IMR-90 (cell line): ENCODE measurements around the gene PGRMC1. TPM values are rescaled to one million over a fixed set of nuclear protein-coding genes. Genes with fewer than 3 reads are reported as not detected.

Experiments
- ATAC-seq: fragments of 200-7000 bp; cut with Tn5 transposase; 2 replicates; pipeline ENCODE4 v1.9.1; 2020; ENCODE audit warnings: low read depth, mild to moderate bottlenecking, moderate library complexity
- BruUV-seq: library from RNA; stranded (reverse); fragments of 400-500 nt; replicated peaks from 2 replicates; lab custom pipeline; 2021; lab: Mats Ljungman, UMichigan
- CTCF ChIA-PET: fragments of 300-600 bp; formaldehyde crosslinking; extraction: SDS; loops from one replicate; lab custom pipeline; 2021; ENCODE audit warnings: antibody characterized with exemption; lab: Yijun Ruan, JAX
- POLR2A ChIA-PET: fragments of 300-600 bp; sonication (Branson Sonifier 250); formaldehyde crosslinking; loops from one replicate; lab custom pipeline; 2022; ENCODE audit warnings: antibody characterized with exemption; ENCODE audit not compliant: unreplicated experiment; lab: Charles Lee
- DNase-seq: peaks from one replicate; pipeline ENCODE4 v3.0.0; 2013
- H2AFZ ChIP-seq: replicated peaks from 2 replicates; pipeline ENCODE3; 2013; ENCODE audit warnings: low read length, mild to moderate bottlenecking; ENCODE audit not compliant: poor library complexity
- H2AK5ac ChIP-seq: 2 replicates; pipeline ENCODE4 v1.6.1; 2013; ENCODE audit warnings: low read depth, low read length, inconsistent platforms
- H2AK9ac ChIP-seq: replicated peaks from 2 replicates; pipeline ENCODE3; 2013; ENCODE audit warnings: mild to moderate bottlenecking, low read depth, low read length, moderate library complexity; ENCODE audit not compliant: poor library complexity
- H2BK120ac ChIP-seq: 2 replicates; pipeline ENCODE4 v1.6.1; 2013; ENCODE audit warnings: low read depth, low read length, inconsistent platforms
- H2BK15ac ChIP-seq: 3 replicates; pipeline ENCODE4 v1.6.1; 2013; ENCODE audit warnings: low read depth, low read length, inconsistent platforms
- H2BK20ac ChIP-seq: 2 replicates; pipeline ENCODE4 v1.6.1; 2013; ENCODE audit warnings: low read depth, mild to moderate bottlenecking, inconsistent platforms, low read length, moderate library complexity
- H2BK5ac ChIP-seq: 2 replicates; pipeline ENCODE4 v1.6.1; 2013; ENCODE audit warnings: mild to moderate bottlenecking, low read depth, low read length, inconsistent platforms; ENCODE audit not compliant: poor library complexity, severe bottlenecking
- H3K14ac ChIP-seq: replicated peaks from 2 replicates; pipeline ENCODE4 v1.6.1; 2013; ENCODE audit warnings: low read depth, low read length, inconsistent platforms
- H3K18ac ChIP-seq: 2 replicates; pipeline ENCODE4 v1.6.1; 2013; ENCODE audit warnings: low read depth, low read length, control low read depth
- H3K23ac ChIP-seq: 2 replicates; pipeline ENCODE4 v1.6.1; 2013; ENCODE audit warnings: low read depth, low read length, inconsistent platforms
- H3K27ac ChIP-seq: 2 replicates; pipeline ENCODE4 v1.5.1; 2013; ENCODE audit warnings: mild to moderate bottlenecking, control low read depth, low read length; ENCODE audit not compliant: insufficient read depth
- H3K27me3 ChIP-seq: 2 replicates; pipeline ENCODE4 v1.6.1; 2013; ENCODE audit warnings: low read length; ENCODE audit not compliant: control insufficient read depth, insufficient read depth
- H3K36me3 ChIP-seq: 2 replicates; pipeline ENCODE4 v1.6.1; 2013; ENCODE audit warnings: low read length, mixed read lengths; ENCODE audit not compliant: control insufficient read depth, insufficient read depth
- H3K4ac ChIP-seq: 2 replicates; pipeline ENCODE4 v1.6.1; 2013; ENCODE audit warnings: low read depth, low read length, inconsistent platforms
- H3K4me1 ChIP-seq: 2 replicates; pipeline ENCODE4 v1.6.1; 2013; ENCODE audit warnings: low read length, mixed read lengths; ENCODE audit not compliant: control insufficient read depth, insufficient read depth
- H3K4me2 ChIP-seq: 2 replicates; pipeline ENCODE4 v1.6.1; 2013; ENCODE audit warnings: low read depth, mild to moderate bottlenecking, control low read depth, low read length, moderate library complexity
- H3K4me3 ChIP-seq: 2 replicates; pipeline ENCODE4 v1.5.1; 2013; ENCODE audit warnings: low read depth, mild to moderate bottlenecking, control low read depth, low read length, moderate library complexity; ENCODE audit not compliant: insufficient read depth
- H3K56ac ChIP-seq: 2 replicates; pipeline ENCODE4 v1.6.1; 2013; ENCODE audit warnings: low read length, inconsistent platforms; ENCODE audit not compliant: insufficient read depth; ENCODE audit errors: extremely low read depth
- H3K79me1 ChIP-seq, 2 experiments: 2 replicates each; pipeline ENCODE4 v1.6.1; 2013; ENCODE audit warnings: low read length in 2 of 2, inconsistent platforms in 1 of 2, low read depth in 1 of 2
- H3K9ac ChIP-seq: 2 replicates; pipeline ENCODE4 v1.6.1; 2013; ENCODE audit warnings: low read depth, low read length, control low read depth
- H3K9me1 ChIP-seq: 2 replicates; pipeline ENCODE4 v1.6.1; 2013; ENCODE audit warnings: low read length, inconsistent platforms; ENCODE audit not compliant: insufficient read depth
- H3K9me3 ChIP-seq: 2 replicates; pipeline ENCODE4 v1.6.1; 2013; ENCODE audit warnings: low read length; ENCODE audit not compliant: control insufficient read depth, insufficient read depth
- H4K20me1 ChIP-seq: 2 replicates; pipeline ENCODE4 v1.6.1; 2013; ENCODE audit warnings: low read length, inconsistent platforms; ENCODE audit not compliant: insufficient read depth
- H4K5ac ChIP-seq: 2 replicates; pipeline ENCODE4 v1.6.1; 2013; ENCODE audit warnings: mild to moderate bottlenecking, low read depth, low read length, control low read depth
- H4K8ac ChIP-seq, 2 experiments: 2 replicates each; pipeline ENCODE4 v1.6.1; 2013; ENCODE audit warnings: low read depth in 2 of 2, low read length in 2 of 2, control low read depth in 1 of 2, inconsistent platforms in 1 of 2
- H4K91ac ChIP-seq: 2 replicates; pipeline ENCODE4 v1.6.1; 2013; ENCODE audit warnings: low read depth, low read length, inconsistent platforms; ENCODE audit not compliant: insufficient read depth
- BHLHE40 ChIP-seq: fragments of 150-350 bp; IDR thresholded peaks from 2 replicates; pipeline ENCODE4 v1.6.1; 2016; ENCODE audit warnings: mild to moderate bottlenecking, low read depth, low read length
- CEBPB ChIP-seq: IDR thresholded peaks from 2 replicates; pipeline ENCODE4 v1.6.1; 2012; ENCODE audit warnings: low read depth, low read length, improper control_type of control experiment
- CHD1 ChIP-seq: IDR thresholded peaks from 2 replicates; pipeline ENCODE4 v1.6.1; 2012; ENCODE audit warnings: low read depth, low read length, improper control_type of control experiment
- CTCF ChIP-seq: conservative IDR thresholded peaks from 2 replicates; pipeline ENCODE4 v1.5.1; 2012; ENCODE audit warnings: mild to moderate bottlenecking, low read depth, low read length, improper control_type of control experiment
- FOS ChIP-seq: fragments of 150-350 bp; IDR thresholded peaks from 2 replicates; pipeline ENCODE4 v1.6.1; 2016; ENCODE audit warnings: low read depth, low read length
- MAFK ChIP-seq: IDR thresholded peaks from 2 replicates; pipeline ENCODE4 v1.6.1; 2012; ENCODE audit warnings: low read depth, low read length, improper control_type of control experiment
- MAZ ChIP-seq: IDR thresholded peaks from 2 replicates; pipeline ENCODE4 v1.6.1; 2012; ENCODE audit warnings: low read depth, mild to moderate bottlenecking, low read length, improper control_type of control experiment, moderate library complexity, borderline replicate concordance
- MXI1 ChIP-seq: IDR thresholded peaks from 2 replicates; pipeline ENCODE4 v1.6.1; 2012; ENCODE audit warnings: low read depth, mild to moderate bottlenecking, low read length, moderate library complexity, borderline replicate concordance
- NFE2L2 ChIP-seq: fragments of 150-350 bp; IDR thresholded peaks from 2 replicates; pipeline ENCODE4 v1.6.1; 2016; ENCODE audit warnings: low read depth, mild to moderate bottlenecking, low read length
- POLR2A ChIP-seq: IDR thresholded peaks from 2 replicates; pipeline ENCODE4 v1.6.1; 2012; ENCODE audit warnings: mild to moderate bottlenecking, low read depth, low read length
- RAD21 ChIP-seq: IDR thresholded peaks from 2 replicates; pipeline ENCODE4 v1.6.1; 2012; ENCODE audit warnings: low read length, improper control_type of control experiment
- RCOR1 ChIP-seq: IDR thresholded peaks from 2 replicates; pipeline ENCODE4 v1.6.1; 2012; ENCODE audit warnings: mild to moderate bottlenecking, low read length, improper control_type of control experiment; ENCODE audit not compliant: insufficient replicate concordance
- RFX5 ChIP-seq: IDR thresholded peaks from 2 replicates; pipeline ENCODE4 v1.8.0; 2012; ENCODE audit warnings: low read depth, mild to moderate bottlenecking, low read length, moderate library complexity
- SMC3 ChIP-seq: fragments of 150-350 bp; IDR thresholded peaks from 2 replicates; pipeline ENCODE4 v1.6.1; 2016; ENCODE audit warnings: low read depth, mild to moderate bottlenecking, antibody characterized with exemption, low read length, moderate library complexity
- WGBS, 2 experiments: methylation state at CpG; one replicate each; pipeline versions ENCODE4 v1.1.5 to v1.1.7; 2013; ENCODE audit warnings: missing lambda C conversion rate in 2 of 2; ENCODE audit not compliant: insufficient read length in 1 of 2; ENCODE audit errors: extremely low coverage in 2 of 2; 5-methylcytosine and 5-hydroxymethylcytosine counted together
- dilution Hi-C: fragments of 300-500 bp; cut with HindIII; formaldehyde crosslinking; loops from one replicate; pipeline ENCODE4 v1.14.3; 2018; ENCODE audit warnings: low sequenced_read_pairs; ENCODE audit not compliant: unreplicated experiment
- in situ Hi-C: fragments of 300-500 bp; cut with MboI; formaldehyde crosslinking; loops from 3 replicates; pipeline ENCODE4 v1.14.3; 2019; ENCODE audit warnings: low sequenced_read_pairs, inconsistent platforms, mixed read lengths
- intact Hi-C: fragments of 100-400 bp; cut with micrococcal nuclease; formaldehyde crosslinking; loops from 2 replicates; pipeline ENCODE4 v1.10.0; 2022
- polyA plus RNA-seq, 3 experiments: library from polyadenylated mRNA; depleted of rRNA; stranded (reverse); fragments of >200 nt; gene quantifications; 2 replicates each; pipeline ENCODE4 v1.2.3, GENCODE V29; 2012; ENCODE audit warnings: low replicate concordance in 1 of 3
- total RNA-seq: library from RNA; depleted of rRNA; stranded (reverse); fragments of >200 nt; gene quantifications from 2 replicates; pipeline ENCODE4 v1.2.3, GENCODE V29; 2012
- TF ChIP-seq, protein P1 (sequence below): fragments of 150-350 bp; IDR thresholded peaks from 2 replicates; pipeline ENCODE4 v1.6.1; 2016; ENCODE audit warnings: low read depth, mild to moderate bottlenecking, low read length, moderate library complexity, borderline replicate concordance
- TF ChIP-seq, protein P2 (sequence below): fragments of 150-350 bp; IDR thresholded peaks from 2 replicates; pipeline ENCODE4 v1.6.1; 2017; ENCODE audit warnings: mild to moderate bottlenecking, antibody characterized with exemption, low read length, low read depth

Gene PGRMC1
- total and polyA plus RNA-seq, 2 of the 4 experiments (the other 2 are of a cell fraction) = 58.5 to 75.3 TPM

- H4K8ac ChIP-seq = no peak overlapping the region
- no peak overlapping the region for H2BK15ac ChIP-seq
- in situ Hi-C loops = no loop called here
- no peak overlapping the region for H3K56ac ChIP-seq
- DNase-seq = no peak
- H3K18ac ChIP-seq = no peak overlapping the region
- no peak overlapping the region for H4K91ac ChIP-seq
- CTCF ChIA-PET = interaction anchor here (0.6 kb wide), 1 partner anchor 207 kb away, joined by 4 read pairs; no protein-coding TSS in a partner anchor
- H2AFZ ChIP-seq = no peak overlapping the region
- ATAC-seq = no peak
- H3K9me1 ChIP-seq = no peaks in the 10 kb centered on the region
- TF ChIP-seq SMC3 (no peak), CTCF (no peak), RAD21 (no peak), FOS (no peak), MAZ (no peak), CHD1 (no peak), MAFK (no peak), RFX5 (no peak), CEBPB (no peak), BHLHE40 (no peak), NFE2L2 (no peak), RCOR1 (no peak), POLR2A (no peak), MXI1 (no peak)
- TF ChIP-seq, protein P1, sequence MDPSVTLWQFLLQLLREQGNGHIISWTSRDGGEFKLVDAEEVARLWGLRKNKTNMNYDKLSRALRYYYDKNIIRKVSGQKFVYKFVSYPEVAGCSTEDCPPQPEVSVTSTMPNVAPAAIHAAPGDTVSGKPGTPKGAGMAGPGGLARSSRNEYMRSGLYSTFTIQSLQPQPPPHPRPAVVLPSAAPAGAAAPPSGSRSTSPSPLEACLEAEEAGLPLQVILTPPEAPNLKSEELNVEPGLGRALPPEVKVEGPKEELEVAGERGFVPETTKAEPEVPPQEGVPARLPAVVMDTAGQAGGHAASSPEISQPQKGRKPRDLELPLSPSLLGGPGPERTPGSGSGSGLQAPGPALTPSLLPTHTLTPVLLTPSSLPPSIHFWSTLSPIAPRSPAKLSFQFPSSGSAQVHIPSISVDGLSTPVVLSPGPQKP = no peak
- TF ChIP-seq, protein P2, sequence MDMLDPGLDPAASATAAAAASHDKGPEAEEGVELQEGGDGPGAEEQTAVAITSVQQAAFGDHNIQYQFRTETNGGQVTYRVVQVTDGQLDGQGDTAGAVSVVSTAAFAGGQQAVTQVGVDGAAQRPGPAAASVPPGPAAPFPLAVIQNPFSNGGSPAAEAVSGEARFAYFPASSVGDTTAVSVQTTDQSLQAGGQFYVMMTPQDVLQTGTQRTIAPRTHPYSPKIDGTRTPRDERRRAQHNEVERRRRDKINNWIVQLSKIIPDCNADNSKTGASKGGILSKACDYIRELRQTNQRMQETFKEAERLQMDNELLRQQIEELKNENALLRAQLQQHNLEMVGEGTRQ = no peak
- H2AK9ac ChIP-seq = no peak overlapping the region
- no peak overlapping the region for H4K5ac ChIP-seq
- no peaks in the 10 kb centered on the region for H3K9me3 ChIP-seq
- H3K4me2 ChIP-seq = no peak overlapping the region
- no peak overlapping the region for H3K27ac ChIP-seq
- no peaks in the 10 kb centered on the region for H3K4me1 ChIP-seq
- H4K20me1 ChIP-seq = no peaks in the 10 kb centered on the region
- peaks cover 7% of the 10 kb centered on the region for H3K27me3 ChIP-seq
- H3K36me3 ChIP-seq = no peaks in the 10 kb centered on the region
- H3K14ac ChIP-seq = no peak overlapping the region
- H3K9ac ChIP-seq = no peak overlapping the region
- no peak overlapping the region for H3K4ac ChIP-seq
- dilution Hi-C loops = no loop called here
- no peak overlapping the region for H3K4me3 ChIP-seq
- no peak overlapping the region for H3K23ac ChIP-seq
- H2BK5ac ChIP-seq = no peak overlapping the region
- no peaks in the 10 kb centered on the region for H3K79me1 ChIP-seq
- no TSS peak for BruUV-seq
- WGBS, 2 experiments = no CpG with 5 or more reads among the region's 1 CpG
- H2BK120ac ChIP-seq = no peak overlapping the region
- intact Hi-C loops = loop anchor here (10.0 kb wide), 1 partner anchor 207 kb away; no protein-coding TSS in a partner anchor
- H2BK20ac ChIP-seq = no peak overlapping the region
- H2AK5ac ChIP-seq = no peak overlapping the region
- POLR2A ChIA-PET = no interaction called here
These were observed 24.5 kb upstream of the PGRMC1 start for GRCh38 chrX:119211649-119212014.
